GM23338 (cell line): ENCODE measurements around the gene CFAP299. TPM values are rescaled to one million over a fixed set of nuclear protein-coding genes. Genes with fewer than 3 reads are reported as not detected.

Experiments used
- ATAC-seq: fragments of 200-7000 bp; cut with Tn5 transposase; 3 replicates; pipeline ENCODE4 v1.9.1; 2020
- DNase-seq: peaks from one replicate; pipeline ENCODE4 v3.0.0-alpha.2; 2015; ENCODE audit warnings: low spot score
- H2AFZ ChIP-seq: fragments of 200-600 bp; sonication (generic); 2 replicates; pipeline ENCODE4 v1.8.0; 2016; ENCODE audit warnings: antibody characterized with exemption, mild to moderate bottlenecking, moderate library complexity
- H3F3A ChIP-seq: fragments of 200-600 bp; sonication (generic); replicated peaks from 2 replicates; pipeline ENCODE4 v1.8.0; 2017; ENCODE audit warnings: antibody characterized with exemption, mixed run types, low read depth
- H3K27ac ChIP-seq: fragments of 200-600 bp; sonication (generic); 2 replicates; pipeline ENCODE4 v1.6.1; 2016; ENCODE audit warnings: low read depth
- H3K27me3 ChIP-seq: fragments of 200-600 bp; sonication (generic); 2 replicates; pipeline ENCODE4 v1.8.0; 2016; ENCODE audit warnings: mild to moderate bottlenecking, mixed run types, moderate library complexity; ENCODE audit not compliant: insufficient read depth
- H3K36me3 ChIP-seq: fragments of 200-600 bp; sonication (generic); 2 replicates; pipeline ENCODE4 v1.8.0; 2016; ENCODE audit warnings: mild to moderate bottlenecking; ENCODE audit not compliant: insufficient read depth
- H3K4me1 ChIP-seq: fragments of 200-600 bp; sonication (generic); 2 replicates; pipeline ENCODE4 v1.8.0; 2016; ENCODE audit warnings: mild to moderate bottlenecking, moderate library complexity; ENCODE audit not compliant: insufficient read depth
- H3K4me2 ChIP-seq: fragments of 200-600 bp; sonication (generic); 2 replicates; pipeline ENCODE4 v1.7.1; 2017; ENCODE audit warnings: mixed run types
- H3K4me3 ChIP-seq: fragments of 200-600 bp; sonication (generic); 2 replicates; pipeline ENCODE4 v1.6.1; 2016; ENCODE audit warnings: mixed run types
- H3K79me2 ChIP-seq: fragments of 200-600 bp; sonication (generic); replicated peaks from 2 replicates; pipeline ENCODE4 v1.8.0; 2017; ENCODE audit warnings: mild to moderate bottlenecking; ENCODE audit not compliant: insufficient read depth
- H3K9me2 ChIP-seq: fragments of 200-600 bp; sonication (generic); 2 replicates; pipeline ENCODE4 v1.8.0; 2017; ENCODE audit not compliant: insufficient read depth
- H4K20me1 ChIP-seq: fragments of 200-600 bp; sonication (generic); replicated peaks from 2 replicates; pipeline ENCODE4 v1.8.0; 2017; ENCODE audit warnings: mild to moderate bottlenecking; ENCODE audit not compliant: insufficient read depth
- H3K27ac Mint-ChIP-seq: 2 replicates; pipeline ENCODE4 v1.8.0; 2020; ENCODE audit warnings: inconsistent platforms, mild to moderate bottlenecking, moderate library complexity, mixed read lengths
- H3K27me3 Mint-ChIP-seq: 3 replicates; pipeline ENCODE4 v1.8.0; 2022; ENCODE audit warnings: low read depth, mild to moderate bottlenecking, moderate library complexity, mixed read lengths, inconsistent platforms; ENCODE audit not compliant: insufficient read depth, poor library complexity
- H3K36me3 Mint-ChIP-seq: 3 replicates; pipeline ENCODE4 v1.8.0; 2021; ENCODE audit warnings: low read depth, mild to moderate bottlenecking, inconsistent platforms, moderate library complexity, mixed read lengths
- H3K4me1 Mint-ChIP-seq: 3 replicates; pipeline ENCODE4 v1.8.0; 2020; ENCODE audit warnings: mild to moderate bottlenecking, inconsistent platforms, mixed read lengths
- H3K4me3 Mint-ChIP-seq: 3 replicates; pipeline ENCODE4 v1.8.0; 2021; ENCODE audit warnings: moderate library complexity, mild to moderate bottlenecking, inconsistent platforms, mixed read lengths
- H3K9me3 Mint-ChIP-seq: 3 replicates; pipeline ENCODE4 v1.8.0; 2020; ENCODE audit warnings: moderate library complexity, mild to moderate bottlenecking, inconsistent platforms, mixed read lengths
- CREB1 ChIP-seq: fragments of 250-450 bp; sonication (Bioruptor Pico); IDR thresholded peaks from 2 replicates; pipeline ENCODE4 v1.5.0; 2020; ENCODE audit warnings: low read depth, mild to moderate bottlenecking, moderate library complexity
- JUNB ChIP-seq: IDR thresholded peaks from one replicate; pipeline ENCODE4 v1.6.1; 2016; ENCODE audit warnings: antibody characterized with exemption; ENCODE audit not compliant: unreplicated experiment
- POLR2AphosphoS5 ChIP-seq: IDR thresholded peaks from 2 replicates; pipeline ENCODE4 v1.6.1; 2016; ENCODE audit warnings: antibody characterized with exemption, low read depth
- ZNF114 ChIP-seq: fragments of 250-450 bp; sonication (Bioruptor Pico); IDR thresholded peaks from 2 replicates; pipeline ENCODE4 v1.5.0; 2020; ENCODE audit warnings: mild to moderate bottlenecking, moderate library complexity
- ZNF331 ChIP-seq: fragments of 250-450 bp; sonication (Bioruptor Pico); IDR thresholded peaks from 2 replicates; pipeline ENCODE4 v1.5.0; 2020; ENCODE audit warnings: low read depth, mild to moderate bottlenecking, moderate library complexity
- polyA plus RNA-seq: library from polyadenylated mRNA; unstranded; fragments of >200 nt; fragmentation: Nextera tagmentation; extraction: Ambion mirVana; gene quantifications from 2 replicates; pipeline ENCODE4 v1.2.1, GENCODE V29; 2016
- total RNA-seq: library from RNA; depleted of rRNA; stranded (reverse); fragments of >200 nt; shearing (Covaris generic); gene quantifications from 2 replicates; pipeline ENCODE4 v1.2.3, GENCODE V29; 2014
- TF ChIP-seq, protein P1 (sequence below): fragments of 250-450 bp; sonication (Bioruptor Pico); IDR thresholded peaks from 2 replicates; pipeline ENCODE4 v1.5.0; 2020; ENCODE audit warnings: mild to moderate bottlenecking, moderate library complexity

CFAP299 gene
- total and polyA plus RNA-seq, 2 experiments from 2014 or later: not detected

DNA sequence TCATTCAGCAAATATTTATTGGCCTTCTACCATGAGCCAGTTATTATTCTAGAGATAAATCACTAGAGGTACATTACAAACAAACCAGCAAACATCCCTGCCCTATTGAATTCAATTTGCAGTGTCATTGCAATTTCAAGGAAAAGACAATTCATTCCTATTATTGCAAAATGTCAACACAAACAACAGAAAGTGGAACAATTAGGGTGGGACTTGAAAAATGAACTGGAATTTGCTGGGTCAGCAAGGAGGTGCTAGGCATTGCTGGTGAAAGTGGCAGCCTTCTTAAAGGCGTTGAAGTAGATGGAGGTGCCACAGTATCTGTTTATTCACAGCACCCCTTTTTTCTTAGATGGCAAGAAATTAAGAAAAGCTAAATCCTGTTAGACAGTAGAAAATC, 470.9 kb downstream of the CFAP299 start:
- DNase-seq (no peak), ATAC-seq (no peak)
- Histone ChIP-seq H3K4me1 (peaks cover 3% of the 10 kb centered on the region; the same call in 1 of the 2 replicates), H2AFZ (no peak overlapping the region), H3K4me3 (no peak overlapping the region), H4K20me1 (no peaks in the 10 kb centered on the region), H3F3A (no peaks in the 10 kb centered on the region), H3K36me3 (no peaks in the 10 kb centered on the region), H3K27ac (no peak overlapping the region), H3K79me2 (no peaks in the 10 kb centered on the region), H3K27me3 (no peaks in the 10 kb centered on the region), H3K4me2 (no peak overlapping the region), H3K9me2 (no peaks in the 10 kb centered on the region)
- Mint-ChIP-seq H3K4me1 (0 out of 3 replicates have a peak, but pooled peaks cover 3% of the 10 kb centered on the region), H3K9me3 (no peaks in the 10 kb centered on the region; the same call in 2 of the 3 replicates), H3K27me3 (no peaks in the 10 kb centered on the region), H3K27ac (no peak overlapping the region), H3K4me3 (no peak overlapping the region), H3K36me3 (no peaks in the 10 kb centered on the region)
- TF ChIP-seq JUNB (no peak), CREB1 (CRISPR knock-in tag) (no peak), POLR2AphosphoS5 (no peak), ZNF114 (CRISPR knock-in tag) (no peak), ZNF331 (CRISPR knock-in tag) (no peak)
- TF ChIP-seq, protein P1, sequence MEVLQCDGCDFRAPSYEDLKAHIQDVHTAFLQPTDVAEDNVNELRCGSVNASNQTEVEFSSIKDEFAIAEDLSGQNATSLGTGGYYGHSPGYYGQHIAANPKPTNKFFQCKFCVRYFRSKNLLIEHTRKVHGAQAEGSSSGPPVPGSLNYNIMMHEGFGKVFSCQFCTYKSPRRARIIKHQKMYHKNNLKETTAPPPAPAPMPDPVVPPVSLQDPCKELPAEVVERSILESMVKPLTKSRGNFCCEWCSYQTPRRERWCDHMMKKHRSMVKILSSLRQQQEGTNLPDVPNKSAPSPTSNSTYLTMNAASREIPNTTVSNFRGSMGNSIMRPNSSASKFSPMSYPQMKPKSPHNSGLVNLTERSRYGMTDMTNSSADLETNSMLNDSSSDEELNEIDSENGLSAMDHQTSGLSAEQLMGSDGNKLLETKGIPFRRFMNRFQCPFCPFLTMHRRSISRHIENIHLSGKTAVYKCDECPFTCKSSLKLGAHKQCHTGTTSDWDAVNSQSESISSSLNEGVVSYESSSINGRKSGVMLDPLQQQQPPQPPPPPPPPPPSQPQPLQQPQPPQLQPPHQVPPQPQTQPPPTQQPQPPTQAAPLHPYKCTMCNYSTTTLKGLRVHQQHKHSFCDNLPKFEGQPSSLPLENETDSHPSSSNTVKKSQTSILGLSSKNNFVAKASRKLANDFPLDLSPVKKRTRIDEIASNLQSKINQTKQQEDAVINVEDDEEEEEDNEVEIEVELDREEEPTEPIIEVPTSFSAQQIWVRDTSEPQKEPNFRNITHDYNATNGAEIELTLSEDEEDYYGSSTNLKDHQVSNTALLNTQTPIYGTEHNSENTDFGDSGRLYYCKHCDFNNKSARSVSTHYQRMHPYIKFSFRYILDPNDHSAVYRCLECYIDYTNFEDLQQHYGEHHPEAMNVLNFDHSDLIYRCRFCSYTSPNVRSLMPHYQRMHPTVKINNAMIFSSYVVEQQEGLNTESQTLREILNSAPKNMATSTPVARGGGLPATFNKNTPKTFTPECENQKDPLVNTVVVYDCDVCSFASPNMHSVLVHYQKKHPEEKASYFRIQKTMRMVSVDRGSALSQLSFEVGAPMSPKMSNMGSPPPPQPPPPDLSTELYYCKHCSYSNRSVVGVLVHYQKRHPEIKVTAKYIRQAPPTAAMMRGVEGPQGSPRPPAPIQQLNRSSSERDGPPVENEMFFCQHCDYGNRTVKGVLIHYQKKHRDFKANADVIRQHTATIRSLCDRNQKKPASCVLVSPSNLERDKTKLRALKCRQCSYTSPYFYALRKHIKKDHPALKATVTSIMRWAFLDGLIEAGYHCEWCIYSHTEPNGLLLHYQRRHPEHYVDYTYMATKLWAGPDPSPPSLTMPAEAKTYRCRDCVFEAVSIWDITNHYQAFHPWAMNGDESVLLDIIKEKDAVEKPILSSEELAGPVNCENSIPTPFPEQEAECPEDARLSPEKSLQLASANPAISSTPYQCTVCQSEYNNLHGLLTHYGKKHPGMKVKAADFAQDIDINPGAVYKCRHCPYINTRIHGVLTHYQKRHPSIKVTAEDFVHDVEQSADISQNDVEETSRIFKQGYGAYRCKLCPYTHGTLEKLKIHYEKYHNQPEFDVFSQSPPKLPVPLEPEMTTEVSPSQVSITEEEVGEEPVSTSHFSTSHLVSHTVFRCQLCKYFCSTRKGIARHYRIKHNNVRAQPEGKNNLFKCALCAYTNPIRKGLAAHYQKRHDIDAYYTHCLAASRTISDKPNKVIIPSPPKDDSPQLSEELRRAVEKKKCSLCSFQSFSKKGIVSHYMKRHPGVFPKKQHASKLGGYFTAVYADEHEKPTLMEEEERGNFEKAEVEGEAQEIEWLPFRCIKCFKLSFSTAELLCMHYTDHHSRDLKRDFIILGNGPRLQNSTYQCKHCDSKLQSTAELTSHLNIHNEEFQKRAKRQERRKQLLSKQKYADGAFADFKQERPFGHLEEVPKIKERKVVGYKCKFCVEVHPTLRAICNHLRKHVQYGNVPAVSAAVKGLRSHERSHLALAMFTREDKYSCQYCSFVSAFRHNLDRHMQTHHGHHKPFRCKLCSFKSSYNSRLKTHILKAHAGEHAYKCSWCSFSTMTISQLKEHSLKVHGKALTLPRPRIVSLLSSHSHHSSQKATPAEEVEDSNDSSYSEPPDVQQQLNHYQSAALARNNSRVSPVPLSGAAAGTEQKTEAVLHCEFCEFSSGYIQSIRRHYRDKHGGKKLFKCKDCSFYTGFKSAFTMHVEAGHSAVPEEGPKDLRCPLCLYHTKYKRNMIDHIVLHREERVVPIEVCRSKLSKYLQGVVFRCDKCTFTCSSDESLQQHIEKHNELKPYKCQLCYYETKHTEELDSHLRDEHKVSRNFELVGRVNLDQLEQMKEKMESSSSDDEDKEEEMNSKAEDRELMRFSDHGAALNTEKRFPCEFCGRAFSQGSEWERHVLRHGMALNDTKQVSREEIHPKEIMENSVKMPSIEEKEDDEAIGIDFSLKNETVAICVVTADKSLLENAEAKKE (CRISPR knock-in tag): no peak
